Tibial nerve (tissue), 4 donors: ENCODE results near the gene USP53. TPM values are rescaled to one million over a fixed set of nuclear protein-coding genes. Genes with fewer than 3 reads are reported as not detected.

Source experiments
- DNase-seq, 2 donors: peaks; one replicate each; pipeline ENCODE4 v3.0.0-alpha.2; 2019; ENCODE audit warnings: low spot score in 2 of 2
- H3K27ac ChIP-seq, 4 donors: fragments of 200-600 bp; sonication (generic) in 3 of 4; one replicate each; pipeline ENCODE4 v1.5.1; 2017 to 2019; ENCODE audit warnings: mild to moderate bottlenecking in 1 of 4
- H3K27me3 ChIP-seq, 2 donors: fragments of 200-600 bp; sonication (generic) in 1 of 2; one replicate each; pipeline versions ENCODE4 v1.5.1 to v1.6.0; 2017 to 2019
- H3K36me3 ChIP-seq, 3 donors: fragments of 200-600 bp; sonication (generic); one replicate each; pipeline ENCODE4 v1.5.1; 2018 to 2019
- H3K4me1 ChIP-seq, 4 donors: fragments of 200-600 bp; sonication (generic) in 3 of 4; one replicate each; pipeline ENCODE4 v1.5.1; 2017 to 2019
- H3K4me3 ChIP-seq, 4 donors: fragments of 200-600 bp; sonication (generic) in 3 of 4; one replicate each; pipeline ENCODE4 v1.5.1; 2017 to 2019; ENCODE audit warnings: mild to moderate bottlenecking in 1 of 4, moderate library complexity in 1 of 4
- H3K9me3 ChIP-seq, 4 donors: fragments of 200-600 bp; sonication (generic) in 3 of 4; one replicate each; pipeline ENCODE4 v1.5.1; 2017 to 2019
- CTCF ChIP-seq, 5 experiments: fragments of 200-600 bp in 3 of 5; fragments of 450-650 bp in 2 of 5; sonication (generic) in 3 of 5; IDR thresholded peaks; one replicate each; pipeline ENCODE4 v1.5.1; 2016 to 2019; ENCODE audit warnings: antibody characterized with exemption in 5 of 5, mild to moderate bottlenecking in 3 of 5, moderate library complexity in 2 of 5
- EP300 ChIP-seq, 2 donors: sonication (generic); formaldehyde crosslinking; IDR thresholded peaks; one replicate each; pipeline ENCODE4 v1.6.1; 2017; ENCODE audit warnings: antibody characterized with exemption in 2 of 2, mild to moderate bottlenecking in 1 of 2
- POLR2A ChIP-seq, 2 donors: fragments of 450-650 bp; IDR thresholded peaks; one replicate each; pipeline ENCODE4 v1.6.1; 2017; ENCODE audit warnings: antibody characterized with exemption in 2 of 2, mild to moderate bottlenecking in 2 of 2, moderate library complexity in 2 of 2
- WGBS, 2 donors: methylation state at CpG; one replicate each; pipeline ENCODE4 v1.1.5; 2018; 5-methylcytosine and 5-hydroxymethylcytosine counted together
- total RNA-seq, 4 donors: library from RNA; depleted of rRNA; stranded (reverse); fragments of >200 nt; gene quantifications; one replicate each; pipeline ENCODE4 v1.1.0, GENCODE V29; 2016

USP53 gene
- total RNA-seq, 4 donors from 2014 or later: 549 to 892 (median 654) TPM

- H3K4me1 ChIP-seq: peaks cover 0 to 35% (median 5%) of the 10 kb centered on the region in 4 donors
- H3K4me3 ChIP-seq: no peak overlapping the region
- H3K27ac ChIP-seq: no peak overlapping the region
- H3K9me3 ChIP-seq: no peaks in the 10 kb centered on the region
- no peaks in the 10 kb centered on the region for H3K27me3 ChIP-seq
- peaks cover 0 to 54% (median 4%) of the 10 kb centered on the region in 3 donors for H3K36me3 ChIP-seq
- no peak for DNase-seq
- TF ChIP-seq POLR2A (IDR thresholded peaks at IDR 0.05): no peak
- no peak for TF ChIP-seq CTCF (IDR thresholded peaks at IDR 0.05)
- no peak for TF ChIP-seq EP300 (IDR thresholded peaks at IDR 0.05)
- 80 to 89% methylated on average over 1 of the region's 1 CpG for WGBS, 2 donors
Observed at GRCh38 chr4:119290598-119290997, 78.1 kb downstream of the USP53 start.

- Histone ChIP-seq H3K4me1 (peaks cover 0 to 49% (median 17%) of the 10 kb centered on the region in 4 donors), H3K36me3 (peaks cover 4 to 52% (median 7%) of the 10 kb centered on the region in 3 donors), H3K4me3 (no peak overlapping the region), H3K27ac (peak overlapping the region in 1 of 4 donors; percentile 16), H3K27me3 (no peaks in the 10 kb centered on the region), H3K9me3 (no peaks in the 10 kb centered on the region)
- TF ChIP-seq POLR2A (IDR thresholded peaks at IDR 0.05) (no peak), CTCF (IDR thresholded peaks at IDR 0.05) (no peak), EP300 (IDR thresholded peaks at IDR 0.05) (no peak)
- DNase-seq: no peak
- 95 to 98% methylated on average over 2 of the region's 2 CpGs for WGBS, 2 donors
Observed at GRCh38 chr4:119296356-119296755, 83.8 kb downstream of the USP53 start.

GRCh38 chr4:119297795-119298194, 85.3 kb downstream of the USP53 start:
- WGBS, 2 donors: 87 to 90% methylated on average over 1 of the region's 1 CpG
- peaks cover 0 to 49% (median 18%) of the 10 kb centered on the region in 4 donors for H3K4me1 ChIP-seq
- H3K27ac ChIP-seq: no peak overlapping the region
- no peaks in the 10 kb centered on the region for H3K9me3 ChIP-seq
- H3K36me3 ChIP-seq: peaks cover 2 to 40% (median 7%) of the 10 kb centered on the region in 3 donors
- no peak for DNase-seq
- peak overlapping the region in 1 of 4 donors; percentile 86 for H3K4me3 ChIP-seq
- H3K27me3 ChIP-seq: no peaks in the 10 kb centered on the region
- no peak for TF ChIP-seq POLR2A (IDR thresholded peaks at IDR 0.05)
- TF ChIP-seq EP300 (IDR thresholded peaks at IDR 0.05): no peak
- no peak for TF ChIP-seq CTCF (IDR thresholded peaks at IDR 0.05)

GRCh38 chr4:119299260-119299671, 86.8 kb downstream of the USP53 start:
- H3K27ac ChIP-seq: peak overlapping the region; percentile 84 to 96 (median 94)
- TF ChIP-seq EP300 (IDR thresholded peaks at IDR 0.05) (no peak), CTCF (IDR thresholded peaks at IDR 0.05) (no peak), POLR2A (IDR thresholded peaks at IDR 0.05) (no peak)
- peaks cover 0 to 29% (median 7%) of the 10 kb centered on the region in 3 donors for H3K36me3 ChIP-seq
- WGBS, 2 donors: 0% methylated on average over 2 of the region's 2 CpGs
- no peaks in the 10 kb centered on the region for H3K9me3 ChIP-seq
- no peak for DNase-seq
- H3K27me3 ChIP-seq: no peaks in the 10 kb centered on the region
- H3K4me3 ChIP-seq: peak overlapping the region; percentile 59 to 86 (median 63)
- peaks cover 0 to 49% (median 18%) of the 10 kb centered on the region in 4 donors for H3K4me1 ChIP-seq

- H3K27me3 ChIP-seq: no peaks in the 10 kb centered on the region
- H3K9me3 ChIP-seq: no peaks in the 10 kb centered on the region
- H3K27ac ChIP-seq: peak overlapping the region; percentile 84 to 96 (median 94)
- DNase-seq: no peak
- H3K4me1 ChIP-seq: peaks cover 0 to 49% (median 18%) of the 10 kb centered on the region in 4 donors
- TF ChIP-seq POLR2A (IDR thresholded peaks at IDR 0.05) (no peak), EP300 (IDR thresholded peaks at IDR 0.05) (no peak), CTCF (IDR thresholded peaks at IDR 0.05) (no peak)
- H3K36me3 ChIP-seq: peaks cover 0 to 29% (median 7%) of the 10 kb centered on the region in 3 donors
- WGBS, 2 donors: 1 to 2% methylated on average over 9 of the region's 9 CpGs
- H3K4me3 ChIP-seq: peak overlapping the region; percentile 59 to 86 (median 63)
Observed at GRCh38 chr4:119299741-119300100, 87.2 kb downstream of the USP53 start.
